ENCODE data around the gene GRIK4. TPM values are rescaled to one million over a fixed set of nuclear protein-coding genes. Genes with fewer than 3 reads are reported as not detected.
A peak's percentile ranks its signal among the peaks of the same experiment; 100 is the strongest.

GRIK4 gene
- total RNA-seq, 1 donor from 2014 or later, result under 0.01 TPM

- no peak for DNase-seq (ENCODE audit: low read depth in 2 of 2)
Measured at GRCh38 chr11:120875986-120876385, 364.4 kb downstream of the GRIK4 start.

- DNase-seq (ENCODE audit: low read depth in 2 of 2), result no peak
Measured at GRCh38 chr11:120877746-120878365, 366.3 kb downstream of the GRIK4 start.

- DNase-seq (ENCODE audit: low read depth in 2 of 2), result no peak
Measured at GRCh38 chr11:120878781-120879180, 367.2 kb downstream of the GRIK4 start.

- DNase-seq (ENCODE audit: low read depth in 2 of 2), result no peak
Measured at GRCh38 chr11:120880498-120881175, 369.1 kb downstream of the GRIK4 start.

- DNase-seq (ENCODE audit: low read depth in 2 of 2), result no peak
Measured at GRCh38 chr11:120881596-120881995, 370.0 kb downstream of the GRIK4 start.

- DNase-seq (ENCODE audit: low read depth in 2 of 2), result no peak
Measured at GRCh38 chr11:120882175-120882574, 370.6 kb downstream of the GRIK4 start.

GRCh38 chr11:120883404-120884080, 372.0 kb downstream of the GRIK4 start:
- peak; percentile 75 for DNase-seq (ENCODE audit: low read depth in 2 of 2)

GRCh38 chr11:120884154-120885020, 372.8 kb downstream of the GRIK4 start:
- peak in 1 of 2 donors; percentile 4 for DNase-seq (ENCODE audit: low read depth in 2 of 2)

- no peak for DNase-seq (ENCODE audit: low read depth in 2 of 2)
Measured at GRCh38 chr11:120890609-120891320, 379.2 kb downstream of the GRIK4 start.

- no peak for DNase-seq (ENCODE audit: low read depth in 2 of 2)
Measured at GRCh38 chr11:120893440-120894201, 382.1 kb downstream of the GRIK4 start.

GRCh38 chr11:120894202-120894985, 382.8 kb downstream of the GRIK4 start:
- no peak for DNase-seq (ENCODE audit: low read depth in 2 of 2)

- DNase-seq (ENCODE audit: low read depth in 2 of 2), result no peak
Measured at GRCh38 chr11:120896687-120897086, 385.1 kb downstream of the GRIK4 start.

- no peak for DNase-seq (ENCODE audit: low read depth in 2 of 2)
Measured at GRCh38 chr11:120898568-120898967, 387.0 kb downstream of the GRIK4 start.

GRCh38 chr11:120899720-120900119, 388.2 kb downstream of the GRIK4 start:
- DNase-seq (ENCODE audit: low read depth in 2 of 2), result no peak

- DNase-seq (ENCODE audit: low read depth in 2 of 2), result no peak
Measured at GRCh38 chr11:120900643-120901042, 389.1 kb downstream of the GRIK4 start.

GRCh38 chr11:120903686-120904085, 392.1 kb downstream of the GRIK4 start:
- DNase-seq (ENCODE audit: low read depth in 2 of 2), result no peak

- DNase-seq (ENCODE audit: low read depth in 2 of 2), result no peak
Measured at GRCh38 chr11:120904116-120904515, 392.6 kb downstream of the GRIK4 start.

- DNase-seq (ENCODE audit: low read depth in 2 of 2), result no peak
Measured at GRCh38 chr11:120906766-120907165, 395.2 kb downstream of the GRIK4 start.

- no peak for DNase-seq (ENCODE audit: low read depth in 2 of 2)
Measured at GRCh38 chr11:120907971-120908370, 396.4 kb downstream of the GRIK4 start.

All from lung microvascular endothelial cell (primary cell).